Vagina (tissue), 2 donors: ENCODE results near the gene MTMR2.

Experiments used
- CTCF ChIP-seq, 3 experiments: fragments of 450-650 bp in 2 of 3; fragments of 200-600 bp in 1 of 3; sonication (generic) in 1 of 3; IDR thresholded peaks; one replicate each; pipeline ENCODE4 v1.5.1; 2017 to 2019; ENCODE audit warnings: antibody characterized with exemption in 3 of 3, mild to moderate bottlenecking in 2 of 3, moderate library complexity in 2 of 3
- POLR2A ChIP-seq, 2 donors: fragments of 450-650 bp; IDR thresholded peaks; one replicate each; pipeline ENCODE4 v1.6.1; 2017; ENCODE audit warnings: antibody characterized with exemption in 2 of 2, mild to moderate bottlenecking in 2 of 2, moderate library complexity in 2 of 2

GRCh38 chr11:95884802-95885201 lies 39.1 kb downstream of the MTMR2 start:
- TF ChIP-seq CTCF (IDR thresholded peaks at IDR 0.05) (no peak), POLR2A (IDR thresholded peaks at IDR 0.05) (no peak)
